WTC11 (cell line): ENCODE measurements around the gene SLC7A8. TPM values are rescaled to one million over a fixed set of nuclear protein-coding genes. Genes with fewer than 3 reads are reported as not detected.

ENCODE experiments used
- ATAC-seq: fragments of 200-7000 bp; cut with Tn5 transposase; 2 replicates; pipeline ENCODE4 v1.10.0; 2021; ENCODE audit warnings: mild to moderate bottlenecking, moderate library complexity
- CTCF ChIA-PET: fragments of 300-600 bp; sonication (Branson Sonifier 250); formaldehyde crosslinking; loops from one replicate; lab custom pipeline; 2021; ENCODE audit warnings: antibody characterized with exemption; lab: Charles Lee
- POLR2A ChIA-PET: fragments of 350-600 bp; sonication (Branson Sonifier 250); formaldehyde crosslinking; loops from one replicate; lab custom pipeline; 2021; ENCODE audit warnings: antibody characterized with exemption; lab: Charles Lee
- DNase-seq: peaks from one replicate; pipeline ENCODE4 v3.0.0; 2021; ENCODE audit warnings: low spot score
- H3K27ac Mint-ChIP-seq: 2 replicates; pipeline ENCODE4 v1.8.0; 2021; ENCODE audit warnings: mixed read lengths
- H3K27me3 Mint-ChIP-seq: 2 replicates; pipeline ENCODE4 v1.8.0; 2021; ENCODE audit warnings: low read depth, mild to moderate bottlenecking, moderate library complexity, mixed read lengths
- H3K36me3 Mint-ChIP-seq: 2 replicates; pipeline ENCODE4 v1.8.0; 2021; ENCODE audit warnings: mixed read lengths
- H3K4me1 Mint-ChIP-seq: 2 replicates; pipeline ENCODE4 v1.8.0; 2022; ENCODE audit warnings: mixed read lengths
- H3K4me3 Mint-ChIP-seq: 2 replicates; pipeline ENCODE4 v1.8.0; 2021; ENCODE audit warnings: mild to moderate bottlenecking, moderate library complexity, mixed read lengths
- H3K9me3 Mint-ChIP-seq: 2 replicates; pipeline ENCODE4 v1.8.0; 2021; ENCODE audit warnings: mixed read lengths
- ATF1 ChIP-seq: sonication (generic); formaldehyde crosslinking; IDR thresholded peaks from 2 replicates; pipeline ENCODE4 v1.8.1; 2023; ENCODE audit warnings: mild to moderate bottlenecking, moderate library complexity, missing genetic modification reagents
- CDX4 ChIP-seq: fragments of 250-450 bp; sonication (Bioruptor Pico); IDR thresholded peaks from 2 replicates; pipeline ENCODE4 v1.9.0; 2021; ENCODE audit warnings: moderate library complexity, mild to moderate bottlenecking, inconsistent platforms, borderline replicate concordance
- ELF4 ChIP-seq: sonication (generic); formaldehyde crosslinking; IDR thresholded peaks from 2 replicates; pipeline ENCODE4 v1.8.1; 2022; ENCODE audit warnings: low read depth, mild to moderate bottlenecking, moderate library complexity, missing genetic modification reagents
- FOXK1 ChIP-seq: sonication (generic); formaldehyde crosslinking; IDR thresholded peaks from 2 replicates; pipeline ENCODE4 v1.8.0; 2022; ENCODE audit warnings: mild to moderate bottlenecking, moderate library complexity, missing genetic modification reagents
- GABPB1 ChIP-seq: sonication (generic); formaldehyde crosslinking; IDR thresholded peaks from 2 replicates; pipeline ENCODE4 v1.8.1; 2023; ENCODE audit warnings: mild to moderate bottlenecking, missing genetic modification reagents
- NR2C2 ChIP-seq: sonication (generic); formaldehyde crosslinking; IDR thresholded peaks from 2 replicates; pipeline ENCODE4 v1.8.0; 2022; ENCODE audit warnings: mild to moderate bottlenecking, missing genetic modification reagents
- OVOL2 ChIP-seq: fragments of 250-450 bp; sonication (Bioruptor Pico); IDR thresholded peaks from 2 replicates; pipeline ENCODE4 v1.9.0; 2021; ENCODE audit warnings: mild to moderate bottlenecking, borderline replicate concordance
- RELA ChIP-seq: sonication (generic); formaldehyde crosslinking; IDR thresholded peaks from 2 replicates; pipeline ENCODE4 v1.8.1; 2022; ENCODE audit warnings: missing genetic modification reagents, mild to moderate bottlenecking, borderline replicate concordance
- TEAD1 ChIP-seq: sonication (generic); formaldehyde crosslinking; IDR thresholded peaks from 2 replicates; pipeline ENCODE4 v1.8.0; 2022; ENCODE audit warnings: mild to moderate bottlenecking, missing genetic modification reagents
- TEAD4 ChIP-seq: sonication (generic); formaldehyde crosslinking; IDR thresholded peaks from 2 replicates; pipeline ENCODE4 v1.8.0; 2022; ENCODE audit warnings: mild to moderate bottlenecking, missing genetic modification reagents
- USF1 ChIP-seq: sonication (generic); formaldehyde crosslinking; IDR thresholded peaks from 2 replicates; pipeline ENCODE4 v1.8.0; 2022; ENCODE audit warnings: mild to moderate bottlenecking, missing genetic modification reagents
- USF2 ChIP-seq: sonication (generic); formaldehyde crosslinking; IDR thresholded peaks from 2 replicates; pipeline ENCODE4 v1.8.1; 2023; ENCODE audit warnings: mild to moderate bottlenecking, missing genetic modification reagents, moderate library complexity
- ZBTB43 ChIP-seq: sonication (generic); formaldehyde crosslinking; IDR thresholded peaks from 2 replicates; pipeline ENCODE4 v1.8.1; 2023; ENCODE audit warnings: mild to moderate bottlenecking, missing genetic modification reagents
- ZNF121 ChIP-seq: sonication (generic); formaldehyde crosslinking; IDR thresholded peaks from 2 replicates; pipeline ENCODE4 v1.8.0; 2023; ENCODE audit warnings: missing genetic modification reagents
- ZNF512 ChIP-seq: sonication (generic); formaldehyde crosslinking; IDR thresholded peaks from 2 replicates; pipeline ENCODE4 v1.8.1; 2022; ENCODE audit warnings: missing genetic modification reagents, borderline replicate concordance
- ZSCAN18 ChIP-seq: fragments of 250-450 bp; sonication (Bioruptor Pico); IDR thresholded peaks from 2 replicates; pipeline ENCODE4 v2.1.2; 2022; ENCODE audit warnings: mild to moderate bottlenecking, moderate library complexity
- total RNA-seq: library from RNA; stranded (reverse); gene quantifications from 3 replicates; pipeline ENCODE4 v1.2.3, GENCODE V29; 2021

The SLC7A8 gene
- total RNA-seq, 1 experiment from 2014 or later: 207 TPM

- TF ChIP-seq RELA: no peak
Measured at GRCh38 chr14:23137813-23138535, 45.5 kb downstream of the SLC7A8 start (continued).

- POLR2A ChIA-PET: no interaction called here
- DNase-seq (no peak), ATAC-seq (no peak)
- CTCF ChIA-PET: interaction anchor here (1.2 kb wide), 1 partner anchor 17 kb away, joined by 5 read pairs; no protein-coding TSS in a partner anchor
- peaks cover 70% of the 10 kb centered on the region for H3K36me3 Mint-ChIP-seq
- H3K27me3 Mint-ChIP-seq: no peaks in the 10 kb centered on the region
- H3K27ac Mint-ChIP-seq: peak overlapping the region; percentile 42
- TF ChIP-seq TEAD4 (CRISPR knock-in tag) (no peak), NR2C2 (CRISPR knock-in tag) (no peak), ZNF512 (CRISPR knock-in tag) (no peak), GABPB1 (CRISPR knock-in tag) (no peak), ZBTB43 (CRISPR knock-in tag) (no peak), ZNF121 (CRISPR knock-in tag) (no peak), CDX4 (no peak), ATF1 (CRISPR knock-in tag) (no peak), OVOL2 (CRISPR knock-in tag) (no peak), USF1 (CRISPR knock-in tag) (no peak), FOXK1 (CRISPR knock-in tag) (no peak), TEAD1 (CRISPR knock-in tag) (no peak), ELF4 (CRISPR knock-in tag) (no peak), RELA (no peak), ZSCAN18 (no peak), USF2 (CRISPR knock-in tag) (no peak)
- no peaks in the 10 kb centered on the region for H3K9me3 Mint-ChIP-seq
- H3K4me1 Mint-ChIP-seq: no peaks in the 10 kb centered on the region
- no peak overlapping the region for H3K4me3 Mint-ChIP-seq
Measured at GRCh38 chr14:23137192-23137812, 46.2 kb downstream of the SLC7A8 start.
